MV-4-11 (cell line): ENCODE data around the gene DLGAP4.

Source experiments
- DNase-seq: peaks from one replicate; lab custom pipeline; 2025; lab: John Stamatoyannopoulos, UW

The DLGAP4 gene

DNA sequence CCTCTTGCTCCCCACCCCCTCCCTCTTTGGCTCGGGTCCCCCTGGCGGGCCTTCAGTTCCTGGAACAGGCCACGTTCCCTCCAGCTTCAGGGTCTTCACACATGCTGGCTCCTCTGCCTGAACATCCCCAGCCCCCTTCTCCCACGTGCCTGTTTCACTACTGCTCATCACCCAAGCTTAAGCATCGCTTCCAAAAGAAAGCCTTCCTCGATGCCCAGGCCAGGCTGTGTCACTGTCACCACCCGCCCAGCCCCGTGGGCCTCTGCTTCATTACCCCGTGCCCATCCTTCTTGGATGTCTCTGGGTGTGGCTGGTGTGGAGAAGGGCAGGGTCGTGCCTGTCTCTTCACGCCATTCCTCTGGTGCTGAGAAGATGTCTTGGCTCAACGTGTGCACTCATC lies 2.8 kb downstream of the DLGAP4 start:
- no peak for DNase-seq

DNA sequence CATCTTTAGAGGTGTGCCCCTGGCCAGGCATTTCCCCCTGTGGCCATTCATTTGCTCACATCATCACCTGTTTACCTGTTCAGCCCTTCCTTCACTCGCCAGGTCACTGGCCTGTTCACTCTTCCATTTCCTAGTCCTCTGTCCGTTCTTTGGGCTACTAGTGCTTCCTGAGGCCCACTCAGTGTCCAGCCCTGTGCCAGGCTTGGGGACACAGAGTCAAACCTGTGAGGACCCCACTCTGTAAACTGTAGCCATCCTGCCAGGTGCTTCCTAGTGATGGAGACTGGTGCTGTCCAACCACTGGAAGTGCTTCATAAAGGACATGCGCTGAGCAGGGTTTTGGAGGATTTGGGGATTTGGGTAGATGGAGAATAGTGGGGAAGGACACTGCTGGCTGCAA lies 3.5 kb downstream of the DLGAP4 start:
- DNase-seq, result no peak

DNA sequence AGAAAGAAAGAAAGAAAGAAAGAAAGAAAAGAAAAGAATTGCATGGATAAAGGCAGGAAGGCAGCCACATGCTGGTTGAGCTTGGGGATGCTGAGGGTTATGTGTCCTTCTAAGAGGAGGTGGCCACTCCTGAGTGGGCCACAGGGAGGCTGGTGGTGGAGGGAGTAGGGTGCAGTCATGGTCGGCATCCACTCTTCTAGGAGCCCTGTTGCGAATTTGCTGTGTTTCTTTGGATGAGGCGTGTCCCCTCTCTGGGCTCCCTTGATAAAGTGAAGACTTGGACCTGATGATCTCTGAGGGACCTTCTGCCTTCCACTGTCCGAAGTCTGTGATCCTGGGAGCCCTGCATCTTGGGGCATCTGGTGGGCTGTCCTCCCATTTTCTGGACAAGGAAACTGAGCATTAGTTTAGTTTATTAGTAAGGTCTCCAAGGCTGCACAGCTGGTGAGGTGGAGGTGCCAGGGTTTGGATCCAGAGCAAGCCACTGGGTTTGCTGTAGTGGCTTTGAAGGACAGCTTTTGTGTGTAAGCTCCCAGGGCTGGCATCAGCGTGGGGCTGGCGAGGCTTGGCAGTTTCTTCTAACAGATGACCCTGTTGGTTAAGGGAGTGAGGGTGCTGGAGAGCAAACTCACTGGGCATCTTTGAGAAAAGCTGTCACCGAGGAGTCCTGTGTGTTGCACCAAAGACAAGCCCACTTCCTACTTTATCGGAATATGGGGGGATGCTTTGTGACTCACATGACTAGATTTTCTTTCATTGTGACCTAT lies 4.3 kb downstream of the DLGAP4 start:
- DNase-seq, result no peak

DNA sequence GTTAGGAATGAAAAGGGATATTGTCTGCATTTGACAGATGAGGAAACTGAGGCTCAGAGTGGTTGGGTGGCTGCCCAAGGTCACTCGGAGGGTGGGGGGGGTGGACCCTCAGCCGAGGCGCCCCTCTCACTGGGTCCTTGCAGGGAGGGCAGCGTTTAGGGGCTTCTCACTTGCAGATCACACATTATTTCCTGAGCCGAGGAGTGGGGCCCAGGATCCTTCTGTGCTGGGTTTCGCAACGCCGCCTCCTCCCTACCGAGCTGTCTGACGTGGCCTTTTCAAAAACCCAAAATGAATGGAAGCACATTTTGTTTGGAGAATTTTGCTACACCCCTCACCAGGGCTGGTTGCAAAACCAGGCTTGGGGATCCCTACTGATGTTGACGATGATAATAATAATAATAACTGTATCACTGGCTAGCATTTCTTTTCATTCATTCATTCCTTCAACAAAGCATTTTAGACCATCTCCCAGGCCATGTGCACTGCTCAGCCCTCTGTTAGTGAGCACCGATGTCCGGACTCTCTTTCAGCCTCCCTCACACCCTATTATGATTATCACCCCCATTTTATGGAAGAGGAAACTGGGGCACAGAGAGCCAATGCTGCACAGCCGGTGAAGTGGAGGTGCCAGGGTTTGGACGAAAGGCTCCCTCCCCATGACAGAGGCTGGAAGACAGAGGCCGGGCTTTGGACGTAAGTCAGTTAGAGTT lies 5.2 kb downstream of the DLGAP4 start:
- DNase-seq, result no peak

DNA sequence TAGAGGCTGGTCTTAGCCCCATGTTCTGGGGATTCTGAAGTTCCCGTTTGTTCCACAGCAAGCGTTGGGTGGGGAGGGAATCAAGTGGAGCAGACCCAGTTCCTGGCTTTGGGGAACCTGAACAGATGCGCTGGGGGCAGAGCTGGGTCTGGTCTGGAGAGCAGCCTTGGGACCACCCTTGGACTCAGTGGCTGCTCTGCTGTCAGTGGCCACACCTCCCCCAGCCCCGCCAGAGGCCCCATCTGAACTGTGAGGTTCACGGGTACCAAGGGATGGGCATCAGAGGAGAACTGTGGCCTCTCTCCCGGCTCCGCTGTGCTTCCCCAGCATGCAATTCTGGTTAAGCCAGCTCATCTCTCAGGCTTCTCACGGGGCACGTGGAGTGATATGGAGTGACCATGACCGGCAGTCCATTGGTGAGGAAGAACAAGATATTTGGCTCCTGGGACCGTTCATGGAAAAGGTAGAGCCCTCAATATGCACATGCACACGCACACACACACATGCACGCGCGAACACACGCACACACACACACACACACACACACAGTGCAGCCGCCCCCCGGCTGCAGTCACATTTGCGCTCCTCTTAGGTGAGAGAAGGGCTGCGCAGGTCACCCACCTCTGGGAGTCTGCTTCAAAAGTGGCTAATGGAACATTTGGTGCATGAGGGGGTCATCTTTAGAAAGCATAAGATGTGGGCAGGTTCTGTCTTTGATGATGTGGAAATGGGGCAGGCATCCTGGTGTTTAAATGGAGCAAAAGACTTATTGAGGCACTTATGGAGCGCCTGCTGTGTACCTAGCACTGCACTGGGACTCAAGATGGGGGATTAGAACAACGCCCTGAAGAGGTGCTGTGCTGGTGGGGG lies 6.0 kb downstream of the DLGAP4 start:
- DNase-seq, result no peak

DNA sequence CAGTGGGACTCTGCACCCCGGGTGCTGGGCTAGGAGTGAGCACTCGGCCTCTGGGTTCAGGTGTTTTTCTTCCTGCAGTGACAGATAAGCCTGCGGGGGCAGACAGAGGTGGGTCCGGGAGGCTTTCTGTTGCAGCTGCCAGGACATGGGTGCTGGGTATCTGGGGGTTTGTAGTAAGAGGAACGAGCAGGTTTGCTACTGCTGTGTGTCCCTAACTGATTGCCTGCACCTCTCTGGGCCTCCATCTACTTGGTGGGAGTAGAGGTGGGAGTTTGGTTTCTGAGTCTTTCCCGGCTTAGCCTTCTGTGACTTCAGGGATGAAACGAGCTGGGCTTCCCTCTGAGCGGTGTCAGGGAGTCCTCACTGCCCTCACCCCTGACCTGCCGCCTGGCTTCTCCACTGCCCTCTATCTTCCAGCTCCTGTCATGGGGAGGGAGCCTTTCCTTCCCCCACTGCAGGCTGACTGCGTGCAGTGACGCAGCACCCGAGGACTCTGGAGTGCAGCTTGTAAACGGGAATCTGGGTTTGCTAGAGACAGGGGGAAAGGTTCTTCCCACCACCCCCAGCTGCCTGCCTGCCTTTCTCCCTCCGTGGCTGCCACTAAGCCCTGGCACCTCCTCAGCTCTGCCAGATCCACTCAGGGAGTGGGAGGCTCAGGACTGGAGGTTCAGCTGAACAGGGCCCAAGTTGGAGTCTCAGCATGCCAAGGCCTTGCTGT lies 6.7 kb downstream of the DLGAP4 start:
- DNase-seq, result no peak

DNA sequence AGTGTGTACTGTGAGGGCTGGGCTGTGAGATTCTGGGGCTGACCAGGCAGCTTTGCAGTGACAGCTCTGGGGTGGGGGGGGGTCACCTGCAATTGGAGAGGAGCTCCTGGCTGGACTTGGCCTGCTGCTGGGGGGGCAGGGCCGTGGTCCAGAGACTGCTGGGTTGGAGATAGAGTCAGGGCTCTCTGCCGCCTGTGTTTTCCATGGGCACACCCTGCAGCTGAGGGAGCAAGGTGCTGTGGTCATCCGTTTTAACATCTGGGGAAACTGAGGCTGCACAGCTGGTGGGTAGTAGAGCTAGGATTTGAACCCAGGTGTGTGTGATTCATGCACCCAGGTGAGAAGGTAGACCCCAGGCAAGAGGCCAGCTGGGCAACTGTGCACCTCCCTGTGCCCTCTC lies 7.3 kb downstream of the DLGAP4 start:
- DNase-seq, result no peak

DNA sequence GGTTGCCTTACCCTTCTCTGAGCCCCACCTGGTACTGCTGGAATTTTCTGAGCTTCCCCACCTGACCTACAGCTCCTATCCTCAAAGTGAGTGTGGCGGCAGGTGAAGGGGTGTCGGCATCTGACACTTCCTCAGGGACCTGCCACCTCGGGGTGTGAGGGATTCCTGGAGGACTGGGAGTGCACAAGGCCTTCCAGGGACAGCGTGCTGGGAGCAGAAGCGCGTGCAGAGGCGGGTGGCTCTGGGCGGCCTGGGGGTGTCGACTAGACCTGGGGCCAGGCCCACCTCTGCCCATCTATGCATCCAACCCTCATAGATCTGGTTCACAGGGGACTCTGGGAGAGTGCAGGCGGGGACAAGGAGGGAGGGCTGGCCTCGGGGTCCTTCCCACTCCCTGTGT lies 7.8 kb downstream of the DLGAP4 start:
- no peak for DNase-seq

DNA sequence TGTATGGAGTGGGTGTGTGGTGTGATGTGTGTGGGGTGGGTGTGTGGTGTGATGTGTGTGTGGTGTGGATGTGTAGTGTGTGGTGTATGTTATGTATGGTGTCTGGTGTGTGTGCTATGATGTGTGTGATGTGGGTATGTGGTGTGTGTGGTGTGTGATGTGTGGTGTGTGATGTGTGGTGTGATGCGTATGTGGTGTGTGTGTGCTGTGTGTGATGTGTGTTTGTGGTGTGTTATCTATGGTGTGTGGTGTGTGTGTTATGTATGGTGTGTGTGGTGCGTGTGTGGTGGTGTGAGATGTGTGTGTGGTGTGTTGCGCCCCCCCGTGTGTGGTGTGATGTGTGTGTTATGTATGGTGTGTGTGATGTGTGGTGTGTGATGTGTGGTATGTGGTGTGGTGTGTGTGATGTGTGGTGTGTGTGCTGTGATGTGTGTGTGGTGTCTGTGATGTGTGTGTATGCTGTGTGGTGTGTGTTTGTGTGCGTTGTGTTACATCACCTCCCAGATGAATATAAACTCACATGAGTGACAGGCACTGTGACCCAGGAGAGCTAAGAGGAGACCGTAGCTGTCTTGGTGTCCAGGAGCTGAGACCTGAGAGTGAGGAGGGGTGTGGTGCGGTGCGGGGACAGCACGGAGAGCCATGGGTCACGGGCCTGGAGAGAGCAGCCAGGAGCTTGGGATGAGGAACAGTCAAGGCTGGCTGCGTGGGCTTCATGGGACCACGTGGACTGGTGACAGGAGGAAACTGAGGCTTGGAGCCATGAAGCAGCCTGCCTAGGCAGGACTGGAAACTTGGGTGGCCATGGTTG lies 8.8 kb downstream of the DLGAP4 start:
- no peak for DNase-seq

DNA sequence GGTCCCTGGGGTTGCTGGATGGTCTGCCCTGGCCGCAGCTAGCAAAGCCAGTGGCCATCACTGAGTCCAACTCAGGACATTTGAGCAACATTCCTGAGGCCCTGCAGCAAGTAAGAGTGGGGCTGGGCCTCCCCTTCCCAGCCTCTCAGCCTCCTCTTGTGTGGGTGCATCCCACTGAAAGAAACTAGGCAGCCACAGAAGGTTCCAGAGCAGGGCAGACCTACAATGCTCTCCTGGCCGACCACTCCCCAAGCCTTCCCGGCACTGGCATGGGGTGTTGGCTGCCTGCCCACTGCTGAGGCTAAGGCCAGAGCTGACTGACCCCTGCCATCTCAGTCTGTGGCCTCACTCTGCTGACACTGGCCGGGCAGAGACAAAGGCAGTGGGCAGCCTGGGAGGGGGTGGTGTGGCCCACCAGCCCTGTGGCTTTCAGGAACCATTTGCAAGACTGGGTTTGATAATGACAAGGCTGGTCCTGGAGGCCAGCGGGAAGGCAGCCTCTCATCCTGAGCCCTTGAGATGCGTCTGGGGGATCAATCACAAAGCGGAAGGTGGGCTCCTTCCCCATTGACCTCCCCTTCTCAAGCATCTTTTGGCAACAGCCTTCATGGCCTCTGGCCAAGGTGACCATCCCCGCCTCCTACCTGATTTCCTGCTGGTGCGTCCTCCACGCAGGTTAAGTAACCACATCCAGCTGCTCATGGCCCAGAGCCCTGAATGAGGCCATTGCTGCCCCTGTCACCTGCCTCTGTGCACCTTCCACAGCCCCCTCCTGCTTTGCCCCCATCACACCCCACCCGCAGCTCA lies 9.6 kb downstream of the DLGAP4 start:
- DNase-seq, result no peak

DNA sequence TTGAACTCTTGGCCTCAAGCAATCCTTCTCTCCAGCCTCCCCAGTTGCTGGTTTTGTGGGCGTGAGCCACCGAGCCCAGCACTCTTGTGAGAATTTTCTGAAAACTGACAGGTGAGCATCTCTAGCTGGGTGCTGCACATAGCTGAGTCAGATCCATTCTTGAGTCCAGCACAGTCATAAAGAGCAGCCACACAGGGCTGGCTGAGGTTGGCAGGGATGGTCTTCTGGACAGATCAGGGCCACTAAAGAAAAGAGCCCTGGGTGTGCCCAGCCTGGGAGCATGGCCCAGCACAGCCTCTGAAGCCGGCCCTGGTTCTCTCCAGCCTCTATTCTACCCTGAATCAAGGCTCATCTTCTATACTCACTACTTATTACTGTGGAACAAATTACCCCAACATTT lies 11.5 kb downstream of the DLGAP4 start:
- no peak for DNase-seq

DNA sequence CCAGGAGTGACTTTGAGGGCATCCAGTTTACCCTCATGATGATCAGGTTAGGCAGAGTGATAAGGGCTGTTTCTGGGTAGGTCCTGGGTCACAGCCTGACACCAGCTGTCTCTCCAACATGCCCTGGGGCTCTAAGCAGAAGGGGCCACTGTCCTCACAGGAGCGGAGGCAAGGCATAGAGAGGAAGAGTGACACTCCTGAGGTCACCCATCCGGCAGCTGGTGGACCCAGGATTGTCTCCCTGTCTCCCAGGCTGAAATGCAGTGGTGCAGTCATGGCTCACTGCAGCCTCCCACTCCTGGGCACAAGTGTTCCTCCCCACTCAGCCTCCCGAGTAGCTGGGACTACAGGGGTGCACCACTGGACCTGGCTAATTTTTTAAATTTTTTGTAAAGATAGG lies 12.0 kb downstream of the DLGAP4 start:
- no peak for DNase-seq

DNA sequence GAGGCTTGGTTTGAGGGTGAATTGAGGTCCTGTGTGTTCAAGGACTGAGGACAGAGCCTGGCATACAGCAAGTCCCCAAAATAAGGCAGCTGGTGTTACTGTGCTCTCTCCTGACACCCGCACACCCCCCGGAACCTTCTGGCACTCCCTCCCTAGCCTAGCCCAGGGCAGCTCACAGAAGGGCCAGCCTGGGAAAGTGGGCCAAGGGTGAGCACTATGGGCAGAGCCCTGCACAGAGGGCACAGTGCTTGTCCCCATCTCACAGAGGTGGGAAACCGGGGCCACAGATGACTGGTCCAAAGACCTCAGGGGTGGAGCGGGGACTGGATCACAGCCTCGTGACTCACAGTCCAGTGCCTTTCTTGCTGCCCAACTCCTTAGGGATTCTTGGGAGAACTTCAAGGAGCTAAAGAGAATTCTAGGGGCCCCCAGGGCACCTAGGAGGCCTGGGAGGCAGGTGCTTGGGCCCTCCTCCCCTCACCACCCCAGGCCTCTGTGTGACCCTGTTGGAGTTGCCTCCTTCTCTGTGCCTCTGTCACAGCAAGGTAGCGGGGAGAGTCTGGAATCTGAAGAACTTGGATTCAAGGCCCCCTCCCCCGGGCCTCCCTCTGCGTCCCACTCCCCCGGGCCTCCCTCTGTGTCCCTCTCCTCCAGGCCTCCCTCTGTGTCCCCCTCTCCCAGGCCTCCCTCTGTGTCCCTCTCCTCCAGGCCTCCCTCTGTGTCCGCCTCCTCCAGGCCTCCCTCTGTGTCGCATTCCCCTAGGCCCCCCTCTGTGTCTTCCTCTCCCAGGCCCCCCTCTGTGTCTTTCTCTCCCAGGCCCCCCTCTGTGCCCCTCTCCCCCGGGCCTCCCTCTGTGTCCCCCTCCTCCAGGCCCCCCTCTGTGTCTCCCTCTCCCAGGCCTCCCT lies 13.5 kb downstream of the DLGAP4 start:
- DNase-seq, result no peak

DNA sequence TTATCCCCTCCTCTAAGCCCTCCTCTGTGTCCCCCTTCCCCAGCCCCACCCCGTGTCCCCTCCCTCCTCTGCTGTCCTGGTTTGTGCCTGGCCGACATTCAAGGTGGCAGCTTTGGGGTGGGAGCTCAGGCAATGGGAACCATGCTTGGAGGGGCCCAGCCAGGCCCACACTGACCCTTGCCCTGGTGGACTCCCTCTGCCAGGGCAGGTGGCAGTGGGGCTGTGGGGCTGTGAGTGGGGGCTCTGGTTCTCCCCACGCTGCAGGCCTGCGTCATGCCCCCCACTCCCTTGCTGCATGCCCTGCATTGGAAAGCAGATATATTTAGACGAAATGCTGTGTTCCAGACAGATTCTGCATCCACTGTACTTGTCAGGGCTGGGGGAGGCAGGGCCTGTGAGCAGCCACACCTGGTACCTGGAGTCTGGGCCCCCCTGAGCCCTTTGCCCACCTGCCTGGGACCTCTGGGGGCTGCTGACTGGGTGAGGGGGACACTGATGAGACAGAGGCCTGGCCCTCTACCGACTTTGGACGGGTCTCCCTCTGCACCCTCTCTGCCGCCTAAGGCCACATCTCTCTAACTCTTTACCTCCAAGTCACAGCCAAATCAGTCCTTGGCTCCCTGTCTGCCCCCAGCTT lies 14.2 kb downstream of the DLGAP4 start:
- no peak for DNase-seq

DNA sequence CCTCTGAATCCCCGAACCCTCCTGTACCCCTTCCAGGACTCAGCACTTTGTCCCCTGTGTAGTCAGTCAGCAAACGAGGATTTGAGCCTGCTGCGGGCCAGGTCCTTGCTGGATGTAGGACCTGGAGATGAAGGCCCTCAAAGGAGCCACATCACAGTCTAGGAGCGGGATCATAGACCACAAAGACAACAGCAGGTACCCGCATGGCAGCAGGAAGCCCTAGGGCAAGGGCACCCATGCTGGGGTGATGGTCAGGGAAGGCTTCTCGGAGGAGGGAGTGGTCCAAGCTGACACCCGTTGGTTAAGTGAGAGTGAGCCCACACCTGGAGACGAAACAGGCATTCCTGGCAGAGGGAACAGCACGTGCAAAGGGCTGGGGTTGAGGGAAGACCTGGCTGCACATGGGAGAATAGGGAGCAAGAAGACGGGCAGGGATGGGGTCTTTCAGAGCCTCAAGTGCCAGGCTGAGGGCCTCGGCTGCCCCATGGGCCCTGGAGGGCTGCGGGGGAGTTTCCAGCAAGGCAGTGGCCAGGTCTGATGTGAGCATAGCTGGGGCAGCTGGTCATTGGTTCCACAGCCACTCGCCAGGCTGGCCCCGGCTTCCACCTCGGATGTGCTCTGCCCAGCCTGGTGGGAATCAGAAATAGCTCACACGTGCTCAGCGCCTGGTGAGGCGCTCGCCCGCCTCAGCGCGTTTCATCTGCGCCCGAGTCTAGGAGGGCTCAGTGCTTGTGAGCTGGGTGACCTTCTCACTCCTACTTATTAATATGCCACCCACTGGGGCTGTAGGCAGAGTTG lies 15.0 kb downstream of the DLGAP4 start:
- DNase-seq, result no peak

DNA sequence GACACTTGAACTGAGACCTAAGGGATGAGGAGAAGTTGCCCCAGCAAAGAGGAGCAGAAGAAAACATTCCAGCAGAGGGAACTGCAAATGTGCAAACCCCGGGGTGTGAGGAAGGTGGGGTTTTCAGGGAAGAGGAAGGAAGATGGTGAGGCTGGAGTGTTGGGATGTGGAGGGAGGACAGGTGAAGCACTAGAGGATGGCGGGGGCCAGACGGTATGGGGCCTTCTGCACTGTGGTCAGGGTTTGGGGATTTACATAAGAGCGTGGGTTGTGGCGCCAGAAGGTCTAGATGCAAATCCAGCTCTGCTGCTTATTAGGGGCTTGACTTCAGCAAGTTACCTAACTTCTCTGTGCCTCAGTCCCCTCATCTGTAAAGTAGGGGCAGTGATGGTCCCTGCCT lies 16.0 kb downstream of the DLGAP4 start:
- DNase-seq, result no peak

DNA sequence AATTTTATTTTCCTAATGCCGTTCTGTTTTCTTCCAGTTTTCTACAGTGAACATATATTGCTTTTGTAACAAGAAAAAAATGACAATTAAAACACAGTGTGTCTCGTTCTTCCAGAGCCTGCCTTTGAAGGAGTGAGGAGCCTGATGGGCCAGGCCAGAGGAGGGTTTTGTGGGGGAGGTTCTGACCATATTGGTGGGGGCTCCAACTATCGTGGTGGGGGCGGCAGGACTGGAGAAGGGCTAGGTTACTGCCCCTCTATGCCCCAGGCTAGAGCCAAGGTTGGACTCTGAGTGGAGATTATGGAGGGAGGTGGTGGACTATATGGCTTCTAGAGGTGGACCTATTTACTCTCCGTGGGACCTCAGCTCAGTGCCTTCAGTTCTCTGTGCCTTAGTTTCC lies 24.0 kb downstream of the DLGAP4 start:
- no peak for DNase-seq

DNA sequence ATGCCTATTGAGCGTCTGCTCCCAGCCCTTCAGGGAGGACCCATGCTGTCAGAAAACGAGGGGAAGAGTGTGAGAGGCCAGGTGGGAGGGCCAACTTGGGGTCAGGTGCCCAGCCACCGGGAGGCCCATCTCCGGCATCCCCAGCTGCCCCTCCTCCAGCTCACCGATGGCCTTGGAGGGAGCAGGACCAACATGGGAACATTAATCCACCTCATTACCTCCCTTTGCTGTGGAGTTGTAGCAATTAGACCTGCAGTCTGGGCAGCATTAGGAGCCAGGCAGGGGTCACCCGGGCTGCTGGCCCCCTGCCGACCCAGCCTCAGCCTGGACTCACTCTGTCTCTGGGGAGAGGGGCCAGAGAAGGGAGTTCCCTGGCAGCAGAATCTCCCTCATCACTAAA lies 25.1 kb downstream of the DLGAP4 start:
- DNase-seq, result no peak
